Nephron progenitor cell (in vitro differentiated cells): ENCODE measurements around the gene ADAMTS19.

Experiments used
- DNase-seq: peaks from one replicate; pipeline ENCODE4 v3.0.0; 2021
- H3K27ac Mint-ChIP-seq: 2 replicates; pipeline ENCODE4 v1.8.0; 2021; ENCODE audit warnings: mild to moderate bottlenecking, moderate library complexity, mixed read lengths
- H3K27me3 Mint-ChIP-seq: 2 replicates; pipeline ENCODE4 v1.8.0; 2021; ENCODE audit warnings: mild to moderate bottlenecking, low read depth, mixed read lengths; ENCODE audit not compliant: poor library complexity
- H3K36me3 Mint-ChIP-seq: 2 replicates; pipeline ENCODE4 v1.8.0; 2021; ENCODE audit warnings: low read depth, mixed read lengths
- H3K4me1 Mint-ChIP-seq: 2 replicates; pipeline ENCODE4 v1.8.0; 2021; ENCODE audit warnings: mixed read lengths
- H3K4me3 Mint-ChIP-seq: 2 replicates; pipeline ENCODE4 v1.8.0; 2021; ENCODE audit warnings: mild to moderate bottlenecking, moderate library complexity, mixed read lengths
- H3K9me3 Mint-ChIP-seq: 2 replicates; pipeline ENCODE4 v1.8.0; 2021; ENCODE audit warnings: mild to moderate bottlenecking, moderate library complexity, mixed read lengths
- TF ChIP-seq, protein P1 (sequence below): fragments of 200-600 bp; sonication (generic); IDR thresholded peaks from 2 replicates; pipeline ENCODE4 v1.5.0; 2021; ENCODE audit warnings: antibody characterized with exemption

The ADAMTS19 gene, protein sequence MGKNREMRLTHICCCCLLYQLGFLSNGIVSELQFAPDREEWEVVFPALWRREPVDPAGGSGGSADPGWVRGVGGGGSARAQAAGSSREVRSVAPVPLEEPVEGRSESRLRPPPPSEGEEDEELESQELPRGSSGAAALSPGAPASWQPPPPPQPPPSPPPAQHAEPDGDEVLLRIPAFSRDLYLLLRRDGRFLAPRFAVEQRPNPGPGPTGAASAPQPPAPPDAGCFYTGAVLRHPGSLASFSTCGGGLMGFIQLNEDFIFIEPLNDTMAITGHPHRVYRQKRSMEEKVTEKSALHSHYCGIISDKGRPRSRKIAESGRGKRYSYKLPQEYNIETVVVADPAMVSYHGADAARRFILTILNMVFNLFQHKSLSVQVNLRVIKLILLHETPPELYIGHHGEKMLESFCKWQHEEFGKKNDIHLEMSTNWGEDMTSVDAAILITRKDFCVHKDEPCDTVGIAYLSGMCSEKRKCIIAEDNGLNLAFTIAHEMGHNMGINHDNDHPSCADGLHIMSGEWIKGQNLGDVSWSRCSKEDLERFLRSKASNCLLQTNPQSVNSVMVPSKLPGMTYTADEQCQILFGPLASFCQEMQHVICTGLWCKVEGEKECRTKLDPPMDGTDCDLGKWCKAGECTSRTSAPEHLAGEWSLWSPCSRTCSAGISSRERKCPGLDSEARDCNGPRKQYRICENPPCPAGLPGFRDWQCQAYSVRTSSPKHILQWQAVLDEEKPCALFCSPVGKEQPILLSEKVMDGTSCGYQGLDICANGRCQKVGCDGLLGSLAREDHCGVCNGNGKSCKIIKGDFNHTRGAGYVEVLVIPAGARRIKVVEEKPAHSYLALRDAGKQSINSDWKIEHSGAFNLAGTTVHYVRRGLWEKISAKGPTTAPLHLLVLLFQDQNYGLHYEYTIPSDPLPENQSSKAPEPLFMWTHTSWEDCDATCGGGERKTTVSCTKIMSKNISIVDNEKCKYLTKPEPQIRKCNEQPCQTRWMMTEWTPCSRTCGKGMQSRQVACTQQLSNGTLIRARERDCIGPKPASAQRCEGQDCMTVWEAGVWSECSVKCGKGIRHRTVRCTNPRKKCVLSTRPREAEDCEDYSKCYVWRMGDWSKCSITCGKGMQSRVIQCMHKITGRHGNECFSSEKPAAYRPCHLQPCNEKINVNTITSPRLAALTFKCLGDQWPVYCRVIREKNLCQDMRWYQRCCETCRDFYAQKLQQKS

DNA sequence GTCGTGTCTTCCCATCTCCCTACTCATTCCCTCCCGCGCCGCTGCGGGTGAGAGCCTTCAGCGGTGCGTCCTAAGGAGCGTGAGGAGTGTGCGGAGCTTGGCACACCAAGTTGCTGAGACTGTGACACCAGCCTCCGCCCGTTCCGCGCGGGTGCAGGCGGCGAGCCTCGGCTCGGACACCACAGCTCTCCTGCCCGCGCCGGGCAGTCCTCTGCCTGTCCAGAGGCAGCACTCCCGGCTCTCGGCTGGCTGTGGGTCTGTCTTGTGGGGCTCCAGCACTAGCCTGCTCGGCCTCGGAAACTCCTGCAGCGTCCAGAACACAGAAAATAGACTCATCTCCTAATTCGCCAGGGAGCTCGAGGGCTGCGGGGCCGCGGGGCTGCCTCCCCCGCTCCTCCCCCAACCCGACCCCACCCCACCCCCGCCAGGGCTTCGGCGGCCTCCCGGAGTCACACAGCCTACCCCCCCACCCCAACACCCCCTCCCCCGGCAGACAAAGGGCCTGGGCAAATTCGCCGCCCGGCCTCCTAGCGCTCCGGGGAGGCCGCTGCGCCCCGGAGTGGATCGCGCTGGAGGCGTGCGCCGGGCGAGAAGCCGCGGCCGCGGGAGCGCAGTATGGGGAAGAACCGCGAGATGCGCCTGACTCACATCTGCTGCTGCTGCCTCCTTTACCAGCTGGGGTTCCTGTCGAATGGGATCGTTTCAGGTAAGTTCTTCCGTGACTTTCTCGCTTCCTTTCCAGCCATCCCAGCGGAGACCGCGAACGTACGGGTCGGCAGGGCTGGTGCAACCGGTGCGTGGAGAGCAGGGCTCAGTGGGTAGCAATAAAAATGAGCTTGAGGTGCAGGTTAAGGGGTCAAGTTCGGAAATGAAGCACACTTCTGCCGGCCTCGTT is at the start of gene ADAMTS19:
ADAMTS19 (plus strand) TSS at position 522 of the 895 bp plus-strand sequence; CDS start at position 616, 94 bp downstream.
- Mint-ChIP-seq H3K9me3 (peaks cover 3% of the 10 kb centered on the region), H3K27ac (peak within 1 kb of the TSS; percentile 80), H3K4me1 (peaks cover 38% of the 10 kb centered on the region), H3K27me3 (peaks cover 6% of the 10 kb centered on the region), H3K36me3 (peaks cover 4% of the 10 kb centered on the region), H3K4me3 (peak within 1 kb of the TSS; percentile 98)
- TF ChIP-seq, protein P1, sequence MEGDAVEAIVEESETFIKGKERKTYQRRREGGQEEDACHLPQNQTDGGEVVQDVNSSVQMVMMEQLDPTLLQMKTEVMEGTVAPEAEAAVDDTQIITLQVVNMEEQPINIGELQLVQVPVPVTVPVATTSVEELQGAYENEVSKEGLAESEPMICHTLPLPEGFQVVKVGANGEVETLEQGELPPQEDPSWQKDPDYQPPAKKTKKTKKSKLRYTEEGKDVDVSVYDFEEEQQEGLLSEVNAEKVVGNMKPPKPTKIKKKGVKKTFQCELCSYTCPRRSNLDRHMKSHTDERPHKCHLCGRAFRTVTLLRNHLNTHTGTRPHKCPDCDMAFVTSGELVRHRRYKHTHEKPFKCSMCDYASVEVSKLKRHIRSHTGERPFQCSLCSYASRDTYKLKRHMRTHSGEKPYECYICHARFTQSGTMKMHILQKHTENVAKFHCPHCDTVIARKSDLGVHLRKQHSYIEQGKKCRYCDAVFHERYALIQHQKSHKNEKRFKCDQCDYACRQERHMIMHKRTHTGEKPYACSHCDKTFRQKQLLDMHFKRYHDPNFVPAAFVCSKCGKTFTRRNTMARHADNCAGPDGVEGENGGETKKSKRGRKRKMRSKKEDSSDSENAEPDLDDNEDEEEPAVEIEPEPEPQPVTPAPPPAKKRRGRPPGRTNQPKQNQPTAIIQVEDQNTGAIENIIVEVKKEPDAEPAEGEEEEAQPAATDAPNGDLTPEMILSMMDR = no peak
- DNase-seq = peak; percentile 68

DNA sequence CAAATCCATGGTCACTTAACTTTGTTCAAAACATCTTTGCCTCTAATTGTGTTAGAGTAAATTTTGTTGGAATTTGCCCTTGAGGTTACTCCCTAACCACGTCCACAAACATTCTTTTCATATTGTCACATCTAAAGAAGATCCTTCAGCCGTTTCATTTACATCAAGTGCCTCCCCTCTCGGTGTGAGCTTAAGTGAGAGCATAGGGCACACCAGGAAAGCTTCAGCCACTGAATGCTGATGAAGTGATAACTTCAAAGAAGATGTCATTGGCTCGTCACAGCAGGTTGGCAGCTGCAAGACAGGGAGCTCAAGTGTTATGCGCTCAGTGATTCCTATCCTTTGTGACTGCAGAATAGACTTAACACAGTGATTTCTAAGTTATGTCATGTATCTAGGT is 49.6 kb upstream of the ADAMTS19 start:
- TF ChIP-seq, protein P1 = no peak
- Mint-ChIP-seq H3K9me3 (peaks cover 14% of the 10 kb centered on the region), H3K36me3 (no peaks in the 10 kb centered on the region), H3K4me1 (no peaks in the 10 kb centered on the region), H3K27ac (no peak overlapping the region), H3K4me3 (no peak overlapping the region), H3K27me3 (peaks cover 2% of the 10 kb centered on the region)
- DNase-seq = no peak

DNA sequence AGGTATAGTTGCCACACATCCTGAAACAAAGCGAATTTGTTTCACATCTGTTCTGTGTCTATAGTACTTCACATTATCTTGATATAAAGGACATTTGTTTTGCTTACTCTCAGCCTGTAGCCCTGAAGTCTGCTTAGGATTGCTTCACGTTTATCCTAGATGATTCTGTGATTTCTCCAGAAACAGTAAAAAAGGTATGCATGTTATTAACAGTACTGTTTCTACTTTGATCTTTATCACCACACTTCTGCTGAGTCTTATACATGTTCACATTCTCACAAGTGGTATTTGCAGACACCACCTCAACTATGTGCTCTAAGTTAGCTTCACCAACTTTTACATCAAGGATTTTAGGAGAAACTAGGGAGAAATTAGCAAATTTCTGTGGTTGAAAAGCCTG is 47.4 kb upstream of the ADAMTS19 start:
- Mint-ChIP-seq H3K9me3 (peaks cover 20% of the 10 kb centered on the region), H3K27me3 (peaks cover 7% of the 10 kb centered on the region), H3K4me3 (no peak overlapping the region), H3K36me3 (no peaks in the 10 kb centered on the region), H3K27ac (no peak overlapping the region), H3K4me1 (no peaks in the 10 kb centered on the region)
- no peak for DNase-seq
- TF ChIP-seq, protein P1 = no peak

DNA sequence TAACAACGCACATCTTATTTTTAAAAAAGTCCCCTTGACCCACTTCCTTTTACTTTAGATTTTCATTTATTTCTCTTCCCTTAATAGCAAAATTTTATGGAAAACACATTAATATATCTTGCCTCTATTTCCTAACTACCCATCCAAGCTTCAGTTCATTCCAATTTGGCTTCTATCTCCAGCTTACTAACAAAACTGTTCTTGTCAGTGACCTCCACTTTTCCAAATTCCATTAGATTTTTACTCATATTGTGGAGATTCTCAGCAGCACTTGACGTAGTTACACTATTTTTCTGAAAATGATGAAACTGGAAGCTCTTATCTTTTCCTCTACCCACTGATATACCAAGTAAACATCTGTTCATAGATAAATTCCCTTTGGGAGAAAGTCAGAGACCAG is 46.5 kb upstream of the ADAMTS19 start:
- Mint-ChIP-seq H3K27me3 (peaks cover 7% of the 10 kb centered on the region), H3K4me3 (no peak overlapping the region), H3K27ac (no peak overlapping the region), H3K9me3 (peaks cover 20% of the 10 kb centered on the region), H3K36me3 (no peaks in the 10 kb centered on the region), H3K4me1 (no peaks in the 10 kb centered on the region)
- DNase-seq = no peak
- TF ChIP-seq, protein P1 = no peak

DNA sequence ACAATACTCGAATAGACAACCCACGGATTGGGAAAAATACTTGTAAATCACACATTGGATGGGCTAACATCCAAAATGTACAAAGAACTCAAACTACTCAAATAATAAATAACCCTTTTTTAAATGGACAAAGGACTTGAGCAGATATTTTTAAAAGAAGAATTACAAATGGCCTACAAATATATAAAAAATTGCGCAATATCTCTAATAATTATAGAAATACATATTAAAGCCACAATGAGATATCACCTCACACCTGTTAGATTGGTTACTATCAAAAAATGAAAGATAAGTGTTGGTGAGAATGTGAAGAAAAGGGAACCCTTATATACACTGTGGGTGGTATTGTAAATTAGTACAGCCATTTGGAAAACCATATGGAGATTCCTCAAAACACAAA is 40.8 kb upstream of the ADAMTS19 start:
- no peak overlapping the region for H3K27ac Mint-ChIP-seq
- no peaks in the 10 kb centered on the region for H3K4me1 Mint-ChIP-seq
- no peaks in the 10 kb centered on the region for H3K36me3 Mint-ChIP-seq
- TF ChIP-seq, protein P1 = no peak
- peaks cover 4% of the 10 kb centered on the region for H3K27me3 Mint-ChIP-seq
- DNase-seq = no peak
- H3K9me3 Mint-ChIP-seq = peaks cover 16% of the 10 kb centered on the region
- no peak overlapping the region for H3K4me3 Mint-ChIP-seq
